NCI-H1092 (cell line): ENCODE measurements around the gene CCDC127.
"Not testable (repeated sequence)": the region's sequence is repeated elsewhere in the genome, so short reads cannot be mapped to it uniquely, and the experiment has no call there.

Experiments used
- DNase-seq: peaks from one replicate; lab custom pipeline; 2025; lab: John Stamatoyannopoulos, UW

CCDC127 gene

DNA sequence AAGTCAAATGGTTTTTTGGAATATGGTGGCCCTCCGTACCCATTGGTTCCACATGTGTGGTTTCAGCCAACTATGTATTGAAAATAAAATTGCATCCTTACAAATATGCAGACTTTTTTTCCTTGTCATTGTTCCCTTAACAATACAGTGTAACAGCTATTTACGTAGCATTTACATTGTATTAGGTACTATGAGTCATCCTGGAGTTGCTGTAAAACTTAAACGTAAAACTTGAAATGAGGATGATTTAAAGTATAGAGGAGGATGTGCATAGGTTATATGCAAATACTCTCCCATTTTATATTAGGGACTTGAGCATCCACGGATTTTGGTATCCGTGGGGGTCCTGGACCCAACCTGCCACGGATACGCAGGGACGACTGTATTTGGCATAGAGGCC lies 16.5 kb upstream of the CCDC127 start:
- DNase-seq, result no peak

DNA sequence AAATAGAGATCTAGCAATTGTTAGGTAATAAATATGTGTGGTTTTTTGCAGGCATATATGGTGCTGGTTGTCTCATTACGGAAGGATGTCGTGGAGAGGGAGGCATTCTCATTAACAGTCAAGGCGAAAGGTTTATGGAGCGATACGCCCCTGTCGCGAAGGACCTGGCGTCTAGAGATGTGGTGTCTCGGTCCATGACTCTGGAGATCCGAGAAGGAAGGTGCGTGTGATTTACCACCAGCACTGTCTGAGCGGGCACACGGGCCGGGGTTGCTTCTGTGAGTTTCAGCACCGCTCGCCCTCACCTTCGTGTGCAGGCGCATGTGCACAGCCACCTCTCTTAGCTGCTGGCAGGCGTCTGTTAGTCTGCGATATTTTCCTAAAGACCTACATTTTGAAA lies 15.5 kb upstream of the CCDC127 start:
- DNase-seq, result not testable (repeated sequence)

- no peak for DNase-seq
Observed at GRCh38 chr5:231661-232060, 13.7 kb upstream of the CCDC127 start.

GRCh38 chr5:230711-231110 lies 12.8 kb upstream of the CCDC127 start:
- no peak for DNase-seq

GRCh38 chr5:228886-229285 lies 10.9 kb upstream of the CCDC127 start:
- no peak for DNase-seq

- not testable (repeated sequence) for DNase-seq
Observed at GRCh38 chr5:227375-227774, 9.4 kb upstream of the CCDC127 start.

DNA sequence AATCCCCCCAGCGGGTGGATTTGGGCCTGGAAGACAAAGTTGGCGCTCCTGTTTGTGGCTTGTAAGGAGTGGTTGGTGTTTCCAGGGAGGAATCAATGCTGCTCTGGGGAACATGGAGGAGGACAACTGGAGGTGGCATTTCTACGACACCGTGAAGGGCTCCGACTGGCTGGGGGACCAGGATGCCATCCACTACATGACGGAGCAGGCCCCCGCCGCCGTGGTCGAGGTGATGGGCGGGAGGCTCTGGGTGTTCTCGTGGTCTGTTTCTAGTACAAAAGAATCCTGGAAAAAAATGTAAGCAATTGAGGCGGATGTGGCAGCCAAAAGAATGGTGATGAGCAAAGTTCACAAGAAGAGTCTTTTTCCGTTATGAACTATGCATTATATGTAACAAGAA lies 7.4 kb upstream of the CCDC127 start:
- no peak for DNase-seq

- no peak for DNase-seq
Observed at GRCh38 chr5:223791-224190, 5.8 kb upstream of the CCDC127 start.

- not testable (repeated sequence) for DNase-seq
Observed at GRCh38 chr5:222951-223715, 5.2 kb upstream of the CCDC127 start.

- no peak for DNase-seq
Observed at GRCh38 chr5:219991-220390, 2.0 kb upstream of the CCDC127 start.

DNA sequence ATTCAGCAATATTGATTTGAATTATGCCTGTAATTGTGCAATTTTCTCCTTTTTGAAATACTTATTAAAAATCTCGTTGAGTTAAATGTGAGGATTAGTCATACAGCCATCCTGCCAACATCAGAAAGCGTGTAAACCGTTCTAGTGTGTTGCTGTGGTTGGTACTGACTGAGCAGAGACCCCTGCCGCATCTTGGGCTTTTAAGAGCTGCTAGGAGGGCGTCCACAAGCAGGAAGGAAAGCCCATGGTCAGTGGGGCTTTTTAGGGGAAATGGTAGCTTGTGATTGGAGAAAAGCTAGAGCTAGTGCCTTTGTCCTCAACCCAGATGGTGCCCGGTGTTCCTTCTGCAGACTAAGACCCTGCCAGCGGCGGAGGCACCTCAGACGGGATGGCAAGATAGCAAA lies 1.5 kb upstream of the CCDC127 start:
- no peak for DNase-seq

DNA sequence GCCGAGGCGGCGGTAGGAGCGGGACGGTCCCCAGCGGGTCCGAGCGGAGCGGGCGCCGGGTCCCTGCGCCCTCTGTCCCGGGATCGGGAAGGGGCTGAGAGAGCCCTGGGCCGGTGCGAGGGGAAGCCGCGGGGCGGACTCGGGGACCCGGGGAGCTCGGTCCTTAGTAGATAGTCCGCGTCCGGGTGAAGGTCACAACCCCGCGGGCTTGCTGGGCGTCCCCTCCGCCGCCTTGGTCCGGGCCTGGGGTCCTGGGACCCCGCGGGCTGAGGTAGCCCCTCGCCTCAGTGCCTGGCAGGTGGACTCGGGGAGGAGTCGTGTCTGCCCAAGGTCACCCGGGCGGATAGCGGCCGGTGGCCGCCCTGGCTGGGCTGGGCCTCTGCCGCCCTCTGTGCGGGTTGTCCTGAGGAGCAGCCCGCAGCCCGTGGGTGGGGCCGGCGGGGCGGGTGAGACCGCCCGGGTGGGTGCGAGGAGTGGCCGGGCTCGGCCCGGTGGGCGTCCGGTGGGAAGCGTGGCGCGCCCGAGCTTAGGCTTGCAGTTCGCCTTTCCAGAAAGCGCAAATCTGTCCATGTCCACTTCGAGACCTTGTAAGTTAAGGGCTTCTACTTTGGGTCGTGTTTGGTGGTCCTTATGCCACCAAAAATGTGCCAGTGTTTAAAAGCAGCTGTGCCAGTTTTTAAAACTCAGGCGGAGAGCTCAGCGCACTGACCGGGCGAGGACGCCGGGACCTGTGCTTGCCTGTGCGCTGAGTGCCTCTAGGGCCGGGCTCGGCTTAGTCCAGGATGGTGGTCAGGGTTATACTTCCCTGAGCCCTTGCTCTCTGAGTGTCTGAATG lies 721 bp upstream of the CCDC127 start:
- DNase-seq, result no peak

GRCh38 chr5:216076-216475 lies 1.9 kb downstream of the CCDC127 start:
- not testable (repeated sequence) for DNase-seq

- not testable (repeated sequence) for DNase-seq
Observed at GRCh38 chr5:215256-215655, 2.7 kb downstream of the CCDC127 start.

DNA sequence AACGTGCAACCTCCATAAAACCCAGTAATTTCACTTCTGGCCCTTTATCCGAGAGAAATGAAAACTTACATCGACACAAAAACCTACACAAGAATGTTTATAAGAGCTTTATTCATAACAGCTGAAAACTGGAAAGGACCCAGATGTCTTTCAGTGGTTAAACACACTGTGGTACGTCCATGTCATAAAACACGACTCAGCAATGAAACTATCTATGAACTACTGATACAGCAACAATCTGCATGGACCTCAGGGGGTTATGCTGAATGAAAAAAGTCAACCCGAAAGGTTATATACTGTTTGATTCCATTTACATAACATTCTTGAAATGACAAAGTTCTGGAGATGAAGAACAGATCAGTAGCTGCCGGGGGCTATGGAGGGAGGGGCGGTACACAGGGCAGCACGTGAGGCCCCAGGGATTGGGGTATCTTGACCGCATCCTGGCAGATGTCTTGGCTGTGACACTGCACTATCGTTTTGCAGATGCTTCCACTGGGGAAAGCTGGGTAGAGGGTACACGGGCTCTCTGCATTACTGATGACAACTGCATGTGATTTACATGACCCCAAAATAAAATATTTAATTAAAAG lies 4.1 kb downstream of the CCDC127 start:
- no peak for DNase-seq

- no peak for DNase-seq
Observed at GRCh38 chr5:208449-209114, 9.4 kb downstream of the CCDC127 start.

GRCh38 chr5:207599-207998 lies 10.4 kb downstream of the CCDC127 start:
- no peak for DNase-seq

DNA sequence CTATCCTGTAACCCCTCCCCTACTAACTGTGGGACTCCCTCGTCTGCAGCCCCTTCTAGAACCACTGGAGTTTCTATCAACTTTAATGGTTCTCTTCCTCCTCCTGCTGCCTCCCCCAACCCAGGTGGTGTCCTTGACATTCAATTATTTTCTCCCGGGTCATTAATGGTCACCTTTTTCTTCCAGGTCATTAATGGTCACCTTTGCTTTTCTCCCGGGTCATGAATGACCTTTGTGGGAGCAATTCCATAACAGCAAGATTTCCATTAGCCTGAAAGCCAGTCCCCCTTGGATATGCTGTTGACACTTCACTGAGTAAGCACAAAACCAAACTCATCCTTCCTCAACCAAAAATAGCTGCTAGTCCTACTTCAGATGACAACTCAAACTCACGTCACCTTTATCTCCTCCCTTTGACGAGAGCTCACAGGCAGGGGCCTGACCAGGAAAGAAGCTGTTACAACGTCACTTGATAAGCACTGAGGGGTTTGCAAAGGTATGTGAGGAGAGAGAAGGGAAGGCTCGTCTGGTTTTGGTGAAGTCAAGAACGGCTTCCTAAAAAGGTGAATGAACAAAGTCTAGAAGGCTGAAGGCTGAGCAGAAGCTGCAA lies 10.9 kb downstream of the CCDC127 start:
- DNase-seq, result no peak

- no peak for DNase-seq
Observed at GRCh38 chr5:206406-206805, 11.5 kb downstream of the CCDC127 start.

DNA sequence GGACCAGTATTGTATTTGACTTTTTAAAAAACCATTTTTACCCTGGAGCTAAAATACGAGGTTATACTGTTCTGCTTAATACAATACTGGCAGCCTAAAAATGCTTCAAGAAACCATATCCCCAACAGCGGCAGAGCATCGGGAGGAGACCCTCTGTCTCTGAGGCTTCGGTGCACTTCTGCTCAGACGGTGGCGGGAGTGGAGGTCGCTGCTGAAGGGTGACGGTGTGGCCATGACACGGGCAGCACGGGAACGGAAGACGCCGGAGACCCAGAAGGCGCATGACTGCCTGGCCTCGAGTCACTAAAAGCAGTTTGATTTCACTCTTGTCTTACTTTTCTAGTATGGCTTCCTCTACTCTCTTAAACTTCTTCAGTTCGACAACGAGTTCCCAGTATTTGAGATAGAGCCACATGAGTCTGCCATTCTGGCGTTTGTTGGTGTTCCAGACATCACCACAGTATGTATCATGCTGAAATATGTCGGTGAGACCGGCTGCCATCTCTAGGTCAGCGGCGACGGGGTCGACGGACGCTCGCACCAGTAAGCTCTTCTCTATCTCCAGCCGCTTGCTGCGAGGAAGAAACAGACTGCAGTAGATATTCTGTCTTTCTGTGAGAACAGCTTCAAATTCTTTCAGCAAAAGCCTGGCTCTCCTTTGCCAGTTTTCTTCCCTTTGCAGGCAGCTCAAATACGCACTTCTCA lies 12.8 kb downstream of the CCDC127 start:
- DNase-seq, result no peak

DNA sequence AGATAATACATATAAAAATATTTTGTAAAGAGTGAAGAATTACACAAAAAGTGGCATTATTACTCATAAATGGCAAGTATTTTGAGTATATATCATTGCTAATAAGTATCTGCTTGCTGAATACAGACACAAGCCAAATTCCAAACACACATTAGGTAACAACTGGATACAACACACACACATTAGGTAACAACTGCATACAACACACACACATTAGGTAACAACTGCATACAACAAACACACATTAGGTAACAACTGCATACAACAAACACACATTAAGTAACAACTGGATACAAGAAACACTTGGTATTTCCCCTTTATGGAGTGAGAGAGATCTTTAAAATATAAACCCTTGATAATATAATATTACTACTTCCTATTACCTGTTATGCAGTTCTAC lies 13.5 kb downstream of the CCDC127 start:
- no peak for DNase-seq
